GM21576 (cell line): ENCODE results near the gene PGGHG.
A peak's percentile ranks its signal among the peaks of the same experiment; 100 is the strongest.

ENCODE experiments used
- ATAC-seq: cut with Tn5 transposase; IDR thresholded peaks from one replicate; pipeline ENCODE4 v1.9.1; 2021; ENCODE audit warnings: mild to moderate bottlenecking, moderate library complexity; ENCODE audit not compliant: unreplicated experiment

PGGHG gene

GRCh38 chr11:288478-289397, at the start of gene PGGHG:
PGGHG (plus strand) TSS chr11:289126; CDS start chr11:289817, 691 bp downstream.
- peak; percentile 38 for ATAC-seq

- ATAC-seq: no peak
These were observed 48.6 kb upstream of the PGGHG start for GRCh38 chr11:240315-240714.

GRCh38 chr11:241634-242033, 47.3 kb upstream of the PGGHG start:
- ATAC-seq: no peak

GRCh38 chr11:244376-244775, 44.5 kb upstream of the PGGHG start:
- ATAC-seq: no peak

- no peak for ATAC-seq
These were observed 39.9 kb upstream of the PGGHG start for GRCh38 chr11:249062-249461.

- ATAC-seq: no peak
These were observed 38.7 kb upstream of the PGGHG start for GRCh38 chr11:250274-250673.

- no peak for ATAC-seq
These were observed 38.1 kb upstream of the PGGHG start for GRCh38 chr11:250740-251299.

- ATAC-seq: no peak
These were observed 37.4 kb upstream of the PGGHG start for GRCh38 chr11:251550-251949.

GRCh38 chr11:252666-253065, 36.3 kb upstream of the PGGHG start:
- no peak for ATAC-seq

GRCh38 chr11:253160-253885, 35.6 kb upstream of the PGGHG start:
- no peak for ATAC-seq

- no peak for ATAC-seq
These were observed 35.0 kb upstream of the PGGHG start for GRCh38 chr11:253886-254270.

- no peak for ATAC-seq
These were observed 33.8 kb upstream of the PGGHG start for GRCh38 chr11:255176-255575.

- no peak for ATAC-seq
These were observed 33.1 kb upstream of the PGGHG start for GRCh38 chr11:255816-256215.

GRCh38 chr11:256952-257737, 31.8 kb upstream of the PGGHG start:
- ATAC-seq: no peak

GRCh38 chr11:257766-258493, 31.0 kb upstream of the PGGHG start:
- no peak for ATAC-seq

- ATAC-seq: no peak
These were observed 29.5 kb upstream of the PGGHG start for GRCh38 chr11:259413-259812.

- ATAC-seq: no peak
These were observed 27.3 kb upstream of the PGGHG start for GRCh38 chr11:261624-262023.

GRCh38 chr11:266676-267439, 22.1 kb upstream of the PGGHG start:
- no peak for ATAC-seq

GRCh38 chr11:267491-267994, 21.4 kb upstream of the PGGHG start:
- ATAC-seq: no peak
